ENCODE results near the gene TBCK. TPM values are rescaled to one million over a fixed set of nuclear protein-coding genes. Genes with fewer than 3 reads are reported as not detected.
A peak's percentile ranks its signal among the peaks of the same experiment; 100 is the strongest.

Gene TBCK
- total and polyA plus RNA-seq, 9 of the 15 experiments (the other 6 are each of a cell fraction or from before 2014, with no cell fraction given): 5.3 to 26.6 (median 16.2) TPM

DNA sequence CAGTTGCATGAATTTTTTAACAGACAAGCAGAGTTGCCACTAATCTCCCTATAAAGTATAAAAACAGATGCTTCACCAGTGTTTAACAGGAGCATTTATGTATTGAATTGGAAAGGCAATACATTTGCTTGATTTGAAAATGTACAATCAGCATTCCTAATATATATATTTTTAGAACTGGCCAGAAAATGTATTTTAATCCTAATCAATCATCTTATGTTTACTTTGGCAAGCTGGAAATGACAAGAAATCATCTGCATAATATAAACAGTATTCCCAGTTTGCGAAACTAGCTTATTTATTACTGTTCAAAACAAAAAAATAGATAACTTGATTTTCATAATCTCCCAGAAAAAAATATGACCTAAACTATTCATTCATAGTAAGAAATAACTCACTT, 123.9 kb downstream of the TBCK start:
- H3K27me3 ChIP-seq (ENCODE audit: control insufficient read depth in 2 of 2, insufficient read depth in 2 of 2, low read length in 2 of 2): no peaks in the 10 kb centered on the region
- ChIA-PET CTCF (ENCODE audit: low intra/inter-chr PET ratio) (no interaction called here), POLR2A (no interaction called here)
- WGBS (ENCODE audit: insufficient coverage, low coverage, missing lambda C conversion rate): 100% methylated on average over 1 of the region's 1 CpG
- no peaks in the 10 kb centered on the region for H3K4me1 ChIP-seq (replicated peaks in 1 of 2; ENCODE audit: control insufficient read depth in 2 of 2, insufficient read depth in 2 of 2, low read length in 2 of 2)
- H2AFZ ChIP-seq (ENCODE audit: low read depth, low read length): no peak overlapping the region
- no peaks in the 10 kb centered on the region for H3K9me1 ChIP-seq (ENCODE audit: control insufficient read depth, insufficient read depth, low read length)
- intact Hi-C loops (cut with micrococcal nuclease) (no loop called here), in situ Hi-C loops (cut with MboI) (loop anchor here (25.0 kb wide), 1 partner anchor 605 kb away; no protein-coding TSS in a partner anchor)
- ATAC-seq (no peak), FAIRE-seq (no peak), DNase-seq (ENCODE audit: extremely low read depth in 1 of 4, low spot score in 3 of 4) (no peak)
- H3K9ac ChIP-seq (ENCODE audit: insufficient read depth in 1 of 2, low read depth in 2 of 2, low read length in 2 of 2): no peak overlapping the region
- no peaks in the 10 kb centered on the region for H4K20me1 ChIP-seq (replicated peaks; ENCODE audit: control insufficient read depth, insufficient read depth, low read length)
- no peaks in the 10 kb centered on the region for H3K9me3 ChIP-seq (replicated peaks; ENCODE audit: control insufficient read depth, insufficient read depth, low read depth, low read length)
- H3K4me2 ChIP-seq (ENCODE audit: insufficient read depth, low read length): no peak overlapping the region
- BruUV-seq (replicated peaks): no TSS peak
- no peak overlapping the region for H3K4me3 ChIP-seq
- peaks cover 15% of the 10 kb centered on the region; the same call in 1 of the 3 replicates for H3K36me3 ChIP-seq (ENCODE audit: control insufficient read depth, insufficient read depth, low read length)
- H3K27ac ChIP-seq (ENCODE audit: extremely low read depth, low read depth, low read length): no peak overlapping the region
- no peaks in the 10 kb centered on the region for H3K79me2 ChIP-seq (ENCODE audit: control insufficient read depth, insufficient read depth, low read length)
- peak; percentile 14; the same call in 1 of the 2 replicates for TF ChIP-seq ZNF316 (IDR thresholded peaks at IDR 0.05)
- TF ChIP-seq SPI1 (IDR thresholded peaks at IDR 0.05; ENCODE audit: borderline replicate concordance, low read depth, low read length): no peak

DNA sequence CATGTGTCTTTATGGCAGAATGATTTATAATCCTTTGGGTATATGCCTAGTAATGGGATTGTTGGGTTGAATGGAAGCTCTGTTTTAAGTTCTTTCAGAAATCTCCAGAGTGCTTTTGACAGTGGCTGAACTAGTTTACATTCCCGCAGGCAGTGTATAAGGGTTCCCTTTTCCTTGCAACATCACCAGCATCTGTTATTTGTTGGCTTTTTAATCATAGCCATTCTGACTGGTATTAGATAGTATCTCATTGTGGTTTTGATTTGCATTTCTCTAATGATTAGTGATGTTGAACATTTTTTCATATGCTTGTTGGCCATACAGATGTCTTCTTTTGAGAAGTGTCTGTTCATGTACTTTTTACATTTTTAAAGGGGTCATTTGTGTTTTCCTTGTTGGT, 129.8 kb downstream of the TBCK start:
- ChIA-PET POLR2A (no interaction called here), CTCF (ENCODE audit: low intra/inter-chr PET ratio) (no interaction called here)
- 100% methylated on average over 1 of the region's 1 CpG for WGBS (ENCODE audit: insufficient coverage, low coverage, missing lambda C conversion rate)
- intact Hi-C loops (cut with micrococcal nuclease): no loop called here
- Histone ChIP-seq H3K4me3 (no peak overlapping the region), H3K9me1 (ENCODE audit: control insufficient read depth, insufficient read depth, low read length) (no peaks in the 10 kb centered on the region), H4K20me1 (replicated peaks; ENCODE audit: control insufficient read depth, insufficient read depth, low read length) (no peaks in the 10 kb centered on the region), H3K27ac (ENCODE audit: extremely low read depth, low read depth, low read length) (no peak overlapping the region), H3K9me3 (replicated peaks; ENCODE audit: control insufficient read depth, insufficient read depth, low read depth, low read length) (no peaks in the 10 kb centered on the region), H3K36me3 (ENCODE audit: control insufficient read depth, insufficient read depth, low read length) (no peaks in the 10 kb centered on the region), H3K4me2 (ENCODE audit: insufficient read depth, low read length) (no peak overlapping the region), H3K27me3 (ENCODE audit: control insufficient read depth in 2 of 2, insufficient read depth in 2 of 2, low read length in 2 of 2) (no peaks in the 10 kb centered on the region), H3K79me2 (ENCODE audit: control insufficient read depth, insufficient read depth, low read length) (no peaks in the 10 kb centered on the region), H3K4me1 (replicated peaks in 1 of 2; ENCODE audit: control insufficient read depth in 2 of 2, insufficient read depth in 2 of 2, low read length in 2 of 2) (no peaks in the 10 kb centered on the region), H2AFZ (ENCODE audit: low read depth, low read length) (no peak overlapping the region), H3K9ac (ENCODE audit: insufficient read depth in 1 of 2, low read depth in 2 of 2, low read length in 2 of 2) (no peak overlapping the region)
- DNase-seq (ENCODE audit: extremely low read depth in 1 of 4, low spot score in 3 of 4) (no peak), FAIRE-seq (no peak), ATAC-seq (no peak)
- in situ Hi-C loops (cut with MboI): loop anchor here (25.0 kb wide), 1 partner anchor 599 kb away; no protein-coding TSS in a partner anchor
- BruUV-seq (replicated peaks): no TSS peak
- TF ChIP-seq FUS (optimal IDR thresholded peaks at IDR 0.05; ENCODE audit: low read depth, low read length) (no peak), KDM5B (IDR thresholded peaks at IDR 0.05; ENCODE audit: insufficient replicate concordance, low read depth, low read length) (no peak)
- TF ChIP-seq, protein P1, sequence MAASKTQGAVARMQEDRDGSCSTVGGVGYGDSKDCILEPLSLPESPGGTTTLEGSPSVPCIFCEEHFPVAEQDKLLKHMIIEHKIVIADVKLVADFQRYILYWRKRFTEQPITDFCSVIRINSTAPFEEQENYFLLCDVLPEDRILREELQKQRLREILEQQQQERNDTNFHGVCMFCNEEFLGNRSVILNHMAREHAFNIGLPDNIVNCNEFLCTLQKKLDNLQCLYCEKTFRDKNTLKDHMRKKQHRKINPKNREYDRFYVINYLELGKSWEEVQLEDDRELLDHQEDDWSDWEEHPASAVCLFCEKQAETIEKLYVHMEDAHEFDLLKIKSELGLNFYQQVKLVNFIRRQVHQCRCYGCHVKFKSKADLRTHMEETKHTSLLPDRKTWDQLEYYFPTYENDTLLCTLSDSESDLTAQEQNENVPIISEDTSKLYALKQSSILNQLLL (CRISPR knock-in tag; IDR thresholded peaks at IDR 0.05; ENCODE audit: borderline replicate concordance): no peak
- TF ChIP-seq, protein P2, sequence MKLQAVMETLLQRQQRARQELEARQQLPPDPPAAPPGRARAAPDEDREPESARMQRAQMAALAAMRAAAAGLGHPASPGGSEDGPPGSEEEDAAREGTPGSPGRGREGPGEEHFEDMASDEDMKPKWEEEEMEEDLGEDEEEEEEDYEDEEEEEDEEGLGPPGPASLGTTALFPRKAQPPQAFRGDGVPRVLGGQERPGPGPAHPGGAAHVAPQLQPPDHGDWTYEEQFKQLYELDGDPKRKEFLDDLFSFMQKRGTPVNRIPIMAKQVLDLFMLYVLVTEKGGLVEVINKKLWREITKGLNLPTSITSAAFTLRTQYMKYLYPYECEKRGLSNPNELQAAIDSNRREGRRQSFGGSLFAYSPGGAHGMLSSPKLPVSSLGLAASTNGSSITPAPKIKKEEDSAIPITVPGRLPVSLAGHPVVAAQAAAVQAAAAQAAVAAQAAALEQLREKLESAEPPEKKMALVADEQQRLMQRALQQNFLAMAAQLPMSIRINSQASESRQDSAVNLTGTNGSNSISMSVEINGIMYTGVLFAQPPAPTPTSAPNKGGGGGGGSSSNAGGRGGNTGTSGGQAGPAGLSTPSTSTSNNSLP (IDR thresholded peaks at IDR 0.05; ENCODE audit: borderline replicate concordance, low read depth, low read length): no peak

All from K562 (cell line).